ENCODE measurements around the gene PPP3R1. TPM values are rescaled to one million over a fixed set of nuclear protein-coding genes. Genes with fewer than 3 reads are reported as not detected.

Gene PPP3R1
- total RNA-seq, 1 experiment from 2014 or later: 74.2 TPM

DNA sequence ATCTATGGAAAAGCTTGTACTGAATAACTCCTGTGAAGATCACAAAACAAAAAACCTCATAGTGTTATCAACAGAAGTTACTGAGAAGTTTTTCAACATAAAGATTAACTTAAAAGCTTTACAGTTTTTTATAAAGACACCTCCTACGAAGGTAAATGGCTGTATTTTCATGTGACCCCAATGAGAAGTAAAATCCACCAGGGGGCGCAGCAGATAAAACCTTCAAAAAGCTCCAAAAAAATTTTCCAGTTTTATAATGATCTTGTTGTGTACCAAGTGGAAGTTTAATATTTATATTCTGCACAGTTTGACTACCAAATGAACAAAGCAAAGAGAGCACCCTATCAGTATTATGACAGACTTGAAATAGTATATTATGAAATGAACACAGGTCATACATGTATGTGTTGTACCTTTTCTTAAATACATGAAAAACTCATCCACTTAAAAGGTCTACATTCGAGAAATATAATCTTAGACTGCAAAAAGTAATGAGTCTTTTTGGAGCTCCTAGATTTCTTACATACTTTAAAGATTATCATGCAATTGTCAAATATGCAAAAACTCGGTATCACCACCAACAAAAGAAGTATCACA lies 56.1 kb downstream of the PPP3R1 start:
- TF ChIP-seq, protein P1, sequence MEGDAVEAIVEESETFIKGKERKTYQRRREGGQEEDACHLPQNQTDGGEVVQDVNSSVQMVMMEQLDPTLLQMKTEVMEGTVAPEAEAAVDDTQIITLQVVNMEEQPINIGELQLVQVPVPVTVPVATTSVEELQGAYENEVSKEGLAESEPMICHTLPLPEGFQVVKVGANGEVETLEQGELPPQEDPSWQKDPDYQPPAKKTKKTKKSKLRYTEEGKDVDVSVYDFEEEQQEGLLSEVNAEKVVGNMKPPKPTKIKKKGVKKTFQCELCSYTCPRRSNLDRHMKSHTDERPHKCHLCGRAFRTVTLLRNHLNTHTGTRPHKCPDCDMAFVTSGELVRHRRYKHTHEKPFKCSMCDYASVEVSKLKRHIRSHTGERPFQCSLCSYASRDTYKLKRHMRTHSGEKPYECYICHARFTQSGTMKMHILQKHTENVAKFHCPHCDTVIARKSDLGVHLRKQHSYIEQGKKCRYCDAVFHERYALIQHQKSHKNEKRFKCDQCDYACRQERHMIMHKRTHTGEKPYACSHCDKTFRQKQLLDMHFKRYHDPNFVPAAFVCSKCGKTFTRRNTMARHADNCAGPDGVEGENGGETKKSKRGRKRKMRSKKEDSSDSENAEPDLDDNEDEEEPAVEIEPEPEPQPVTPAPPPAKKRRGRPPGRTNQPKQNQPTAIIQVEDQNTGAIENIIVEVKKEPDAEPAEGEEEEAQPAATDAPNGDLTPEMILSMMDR (conservative IDR thresholded peaks at IDR 0.05): peak; percentile 69
- H3K56ac ChIP-seq (ENCODE audit: insufficient read length, low read depth, low read length): no peak overlapping the region
- H4K91ac ChIP-seq (ENCODE audit: insufficient read length, low read depth, low read length): no peak overlapping the region
- Mint-ChIP-seq H3K27me3 (ENCODE audit: low read depth) (no peaks in the 10 kb centered on the region), H3K27ac (no peak overlapping the region), H3K4me3 (no peak overlapping the region), H3K9me3 (no peaks in the 10 kb centered on the region), H3K36me3 (ENCODE audit: insufficient read depth in 1 of 3, low read depth in 3 of 3) (no peaks in the 10 kb centered on the region), H3K4me1 (no peaks in the 10 kb centered on the region)
- H3K79me1 ChIP-seq (ENCODE audit: insufficient read depth, low read depth, low read length, poor library complexity, severe bottlenecking): peaks cover 2% of the 10 kb centered on the region
- H3K4me2 ChIP-seq (ENCODE audit: insufficient read depth, insufficient read length, low read length): no peak overlapping the region
- peaks cover 5% of the 10 kb centered on the region; the same call in 1 of the 2 replicates for H3K79me2 ChIP-seq (ENCODE audit: insufficient read depth, low read length)
- H3K14ac ChIP-seq (ENCODE audit: insufficient read depth, low read length): no peak overlapping the region
- no peak overlapping the region for H2BK12ac ChIP-seq (ENCODE audit: insufficient read length, low read depth, low read length)
- no peak overlapping the region for H4K8ac ChIP-seq (replicated peaks; ENCODE audit: insufficient read length, low read depth, low read length)
- no CpG with 5 or more reads among the region's 4 CpGs for WGBS (ENCODE audit: extremely low coverage, insufficient read length, low lambda C conversion rate)
- H2BK20ac ChIP-seq (ENCODE audit: low read depth, low read length, poor library complexity, severe bottlenecking): no peak overlapping the region
- H2BK5ac ChIP-seq (ENCODE audit: insufficient read length, low read length): no peak overlapping the region
- no peak overlapping the region for H3K27ac ChIP-seq (ENCODE audit: insufficient read length, low read depth, low read length)
- H3K23ac ChIP-seq (ENCODE audit: insufficient read length, low read depth, low read length): no peak overlapping the region
- no peak overlapping the region for H2AK5ac ChIP-seq (ENCODE audit: insufficient read length, low read length)
- no peaks in the 10 kb centered on the region for H4K20me1 ChIP-seq (ENCODE audit: control insufficient read depth, insufficient read depth, insufficient read length)
- no peaks in the 10 kb centered on the region for H3K27me3 ChIP-seq (ENCODE audit: insufficient read depth, low read length)
- no peaks in the 10 kb centered on the region for H3K4me1 ChIP-seq (ENCODE audit: insufficient read depth, low read length)
- no peaks in the 10 kb centered on the region for H3K23me2 ChIP-seq (ENCODE audit: insufficient read length, low read depth, low read length, poor library complexity, severe bottlenecking)
- H2BK15ac ChIP-seq (ENCODE audit: low read depth, low read length): no peak overlapping the region
- no peaks in the 10 kb centered on the region for H3K9me3 ChIP-seq (ENCODE audit: control insufficient read depth, low read depth, low read length)
- no peak overlapping the region for H2BK120ac ChIP-seq (ENCODE audit: low read depth, low read length, poor library complexity, severe bottlenecking)
- H3K4ac ChIP-seq (ENCODE audit: low read depth, low read length): no peak overlapping the region
- H2AFZ ChIP-seq (ENCODE audit: low read length): no peak overlapping the region
- DNase-seq: no peak
- no peak overlapping the region for H3T11ph ChIP-seq (ENCODE audit: low read length)
- no peak overlapping the region for H3K9ac ChIP-seq (ENCODE audit: extremely low read depth, insufficient read length, low read length)
- H4K5ac ChIP-seq (ENCODE audit: insufficient read length, low read depth, low read length): no peak overlapping the region
- no peak overlapping the region for H3K18ac ChIP-seq (ENCODE audit: insufficient read length, low read depth, low read length)

Measured in H9 (cell line).